ENCODE results near the gene LTBP1. TPM values are rescaled to one million over a fixed set of nuclear protein-coding genes. Genes with fewer than 3 reads are reported as not detected.

LTBP1 gene
- total RNA-seq, 4 donors from 2014 or later = 8.7 to 18.7 (median 13.0) TPM

- Histone ChIP-seq H3K9me3 (no peaks in the 10 kb centered on the region), H3K4me1 (peaks cover 27% of the 10 kb centered on the region), H3K36me3 (no peaks in the 10 kb centered on the region), H3K27ac (no peak overlapping the region), H3K27me3 (no peaks in the 10 kb centered on the region), H3K4me3 (no peak overlapping the region)
- 57% methylated on average over 1 of the region's 1 CpG for WGBS
- no peak for DNase-seq (ENCODE audit: low spot score in 2 of 2)
- no peak for TF ChIP-seq EP300 (IDR thresholded peaks at IDR 0.05)
- TF ChIP-seq POLR2AphosphoS5 (IDR thresholded peaks at IDR 0.05) = no peak
- no peak for TF ChIP-seq CTCF (IDR thresholded peaks at IDR 0.05)
- TF ChIP-seq POLR2A (IDR thresholded peaks at IDR 0.05) = no peak
These were observed 138.9 kb downstream of the LTBP1 start for GRCh38 chr2:33085646-33086045.

- no peaks in the 10 kb centered on the region for H3K36me3 ChIP-seq
- no peaks in the 10 kb centered on the region for H3K27me3 ChIP-seq
- no peak for TF ChIP-seq POLR2AphosphoS5 (IDR thresholded peaks at IDR 0.05)
- H3K27ac ChIP-seq = no peak overlapping the region
- H3K9me3 ChIP-seq = no peaks in the 10 kb centered on the region
- 25% methylated on average over 9 of the region's 9 CpGs for WGBS
- DNase-seq (ENCODE audit: low spot score in 2 of 2) = no peak
- peaks cover 27% of the 10 kb centered on the region for H3K4me1 ChIP-seq
- H3K4me3 ChIP-seq = no peak overlapping the region
These were observed 139.8 kb downstream of the LTBP1 start for GRCh38 chr2:33086400-33087015.

- no peak overlapping the region for H3K4me3 ChIP-seq
- no peaks in the 10 kb centered on the region for H3K27me3 ChIP-seq
- H3K9me3 ChIP-seq = no peaks in the 10 kb centered on the region
- no peaks in the 10 kb centered on the region for H3K36me3 ChIP-seq
- 98% methylated on average over 4 of the region's 4 CpGs for WGBS
- TF ChIP-seq POLR2A (IDR thresholded peaks at IDR 0.05) (no peak), CTCF (IDR thresholded peaks at IDR 0.05) (no peak), EP300 (IDR thresholded peaks at IDR 0.05) (no peak), POLR2AphosphoS5 (IDR thresholded peaks at IDR 0.05) (no peak)
- H3K27ac ChIP-seq = no peak overlapping the region
- DNase-seq (ENCODE audit: low spot score in 2 of 2) = no peak
- H3K4me1 ChIP-seq = peaks cover 14% of the 10 kb centered on the region
These were observed 143.9 kb downstream of the LTBP1 start for GRCh38 chr2:33090553-33091134.

GRCh38 chr2:33091541-33092123 lies 144.9 kb downstream of the LTBP1 start:
- no peaks in the 10 kb centered on the region for H3K9me3 ChIP-seq
- peaks cover 5% of the 10 kb centered on the region for H3K4me1 ChIP-seq
- no peak overlapping the region for H3K4me3 ChIP-seq
- no peak for TF ChIP-seq EP300 (IDR thresholded peaks at IDR 0.05)
- no peak for TF ChIP-seq CTCF (IDR thresholded peaks at IDR 0.05)
- TF ChIP-seq POLR2A (IDR thresholded peaks at IDR 0.05) = no peak
- no peak for TF ChIP-seq POLR2AphosphoS5 (IDR thresholded peaks at IDR 0.05)
- H3K27ac ChIP-seq = peak overlapping the region; percentile 14
- DNase-seq (ENCODE audit: low spot score in 2 of 2) = no peak
- 78% methylated on average over 5 of the region's 5 CpGs for WGBS
- no peaks in the 10 kb centered on the region for H3K27me3 ChIP-seq
- H3K36me3 ChIP-seq = no peaks in the 10 kb centered on the region

GRCh38 chr2:33093283-33093993 lies 146.7 kb downstream of the LTBP1 start:
- no peak for DNase-seq (ENCODE audit: low spot score in 2 of 2)

More at GRCh38 chr2:33093283-33093993, 146.7 kb downstream of the LTBP1 start:
- Histone ChIP-seq H3K27ac (no peak overlapping the region), H3K36me3 (no peaks in the 10 kb centered on the region), H3K4me3 (no peak overlapping the region), H3K9me3 (no peaks in the 10 kb centered on the region), H3K27me3 (no peaks in the 10 kb centered on the region), H3K4me1 (no peaks in the 10 kb centered on the region)
- WGBS = 66% methylated on average over 6 of the region's 6 CpGs
- no peak for TF ChIP-seq EP300 (IDR thresholded peaks at IDR 0.05)
- no peak for TF ChIP-seq CTCF (IDR thresholded peaks at IDR 0.05)
- TF ChIP-seq POLR2AphosphoS5 (IDR thresholded peaks at IDR 0.05) = no peak
- no peak for TF ChIP-seq POLR2A (IDR thresholded peaks at IDR 0.05)

Data from suprapubic skin (tissue), 4 donors.